ENCODE data around the gene RTL10.

The RTL10 gene

GRCh38 chr22:19875531-19876313, 21.0 kb upstream of the RTL10 start:
- TF ChIP-seq EZH2phosphoT487 (IDR thresholded peaks at IDR 0.05; ENCODE audit: low read length) (no peak), EZH2 (optimal IDR thresholded peaks at IDR 0.05; ENCODE audit: low read depth, low read length) (no peak)
- TF ChIP-seq, protein P1, sequence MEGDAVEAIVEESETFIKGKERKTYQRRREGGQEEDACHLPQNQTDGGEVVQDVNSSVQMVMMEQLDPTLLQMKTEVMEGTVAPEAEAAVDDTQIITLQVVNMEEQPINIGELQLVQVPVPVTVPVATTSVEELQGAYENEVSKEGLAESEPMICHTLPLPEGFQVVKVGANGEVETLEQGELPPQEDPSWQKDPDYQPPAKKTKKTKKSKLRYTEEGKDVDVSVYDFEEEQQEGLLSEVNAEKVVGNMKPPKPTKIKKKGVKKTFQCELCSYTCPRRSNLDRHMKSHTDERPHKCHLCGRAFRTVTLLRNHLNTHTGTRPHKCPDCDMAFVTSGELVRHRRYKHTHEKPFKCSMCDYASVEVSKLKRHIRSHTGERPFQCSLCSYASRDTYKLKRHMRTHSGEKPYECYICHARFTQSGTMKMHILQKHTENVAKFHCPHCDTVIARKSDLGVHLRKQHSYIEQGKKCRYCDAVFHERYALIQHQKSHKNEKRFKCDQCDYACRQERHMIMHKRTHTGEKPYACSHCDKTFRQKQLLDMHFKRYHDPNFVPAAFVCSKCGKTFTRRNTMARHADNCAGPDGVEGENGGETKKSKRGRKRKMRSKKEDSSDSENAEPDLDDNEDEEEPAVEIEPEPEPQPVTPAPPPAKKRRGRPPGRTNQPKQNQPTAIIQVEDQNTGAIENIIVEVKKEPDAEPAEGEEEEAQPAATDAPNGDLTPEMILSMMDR (IDR thresholded peaks at IDR 0.05; ENCODE audit: low read length) = no peak
- Histone ChIP-seq H3K9me3 (replicated peaks; ENCODE audit: insufficient read depth, low read length) (no peaks in the 10 kb centered on the region), H3K9me2 (replicated peaks; ENCODE audit: insufficient read depth, low read length) (no peaks in the 10 kb centered on the region), H3K9ac (ENCODE audit: low read length) (no peak overlapping the region), H3K4me1 (ENCODE audit: low read length) (no peaks in the 10 kb centered on the region), H3K36me3 (replicated peaks; ENCODE audit: insufficient read depth, low read length) (no peaks in the 10 kb centered on the region), H3K27ac (ENCODE audit: low read length) (no peak overlapping the region), H2AFZ (ENCODE audit: low read length) (no peak overlapping the region), H3F3A (ENCODE audit: insufficient read depth, low read length) (no peaks in the 10 kb centered on the region), H3K4me3 (ENCODE audit: low read length) (no peak overlapping the region), H4K20me1 (ENCODE audit: insufficient read depth, low read length) (no peaks in the 10 kb centered on the region), H3K27me3 (replicated peaks; ENCODE audit: insufficient read depth, low read length) (no peaks in the 10 kb centered on the region), H3K4me2 (ENCODE audit: low read depth, low read length) (no peak overlapping the region), H3K79me2 (ENCODE audit: low read length) (no peaks in the 10 kb centered on the region)
- no peak for DNase-seq

GRCh38 chr22:19875061-19875530, 20.4 kb upstream of the RTL10 start:
- Histone ChIP-seq H3K36me3 (replicated peaks; ENCODE audit: insufficient read depth, low read length) (no peaks in the 10 kb centered on the region), H3K4me2 (ENCODE audit: low read depth, low read length) (no peak overlapping the region), H3F3A (ENCODE audit: insufficient read depth, low read length) (no peaks in the 10 kb centered on the region), H3K9ac (ENCODE audit: low read length) (no peak overlapping the region), H3K9me2 (replicated peaks; ENCODE audit: insufficient read depth, low read length) (no peaks in the 10 kb centered on the region), H3K27ac (ENCODE audit: low read length) (no peak overlapping the region), H3K79me2 (ENCODE audit: low read length) (no peaks in the 10 kb centered on the region), H3K9me3 (replicated peaks; ENCODE audit: insufficient read depth, low read length) (no peaks in the 10 kb centered on the region), H2AFZ (ENCODE audit: low read length) (no peak overlapping the region), H3K4me1 (ENCODE audit: low read length) (no peaks in the 10 kb centered on the region), H3K4me3 (ENCODE audit: low read length) (no peak overlapping the region), H4K20me1 (ENCODE audit: insufficient read depth, low read length) (no peaks in the 10 kb centered on the region), H3K27me3 (replicated peaks; ENCODE audit: insufficient read depth, low read length) (no peaks in the 10 kb centered on the region)
- TF ChIP-seq EZH2phosphoT487 (IDR thresholded peaks at IDR 0.05; ENCODE audit: low read length) = no peak
- TF ChIP-seq, protein P1 (IDR thresholded peaks at IDR 0.05; ENCODE audit: low read length) = no peak
- TF ChIP-seq EZH2 (optimal IDR thresholded peaks at IDR 0.05; ENCODE audit: low read depth, low read length) = no peak
- DNase-seq = no peak

- no peak for DNase-seq
- Histone ChIP-seq H3K4me2 (ENCODE audit: low read depth, low read length) (no peak overlapping the region), H4K20me1 (ENCODE audit: insufficient read depth, low read length) (no peaks in the 10 kb centered on the region), H3K9ac (ENCODE audit: low read length) (no peak overlapping the region), H3K9me3 (replicated peaks; ENCODE audit: insufficient read depth, low read length) (no peaks in the 10 kb centered on the region), H3F3A (ENCODE audit: insufficient read depth, low read length) (no peaks in the 10 kb centered on the region), H3K36me3 (replicated peaks; ENCODE audit: insufficient read depth, low read length) (no peaks in the 10 kb centered on the region), H3K4me3 (ENCODE audit: low read length) (no peak overlapping the region), H2AFZ (ENCODE audit: low read length) (no peak overlapping the region), H3K9me2 (replicated peaks; ENCODE audit: insufficient read depth, low read length) (no peaks in the 10 kb centered on the region), H3K79me2 (ENCODE audit: low read length) (no peaks in the 10 kb centered on the region), H3K4me1 (ENCODE audit: low read length) (no peaks in the 10 kb centered on the region), H3K27ac (ENCODE audit: low read length) (no peak overlapping the region), H3K27me3 (replicated peaks; ENCODE audit: insufficient read depth, low read length) (no peaks in the 10 kb centered on the region)
- TF ChIP-seq, protein P1 (IDR thresholded peaks at IDR 0.05; ENCODE audit: low read length) = no peak
- TF ChIP-seq EZH2phosphoT487 (IDR thresholded peaks at IDR 0.05; ENCODE audit: low read length) (no peak), EZH2 (optimal IDR thresholded peaks at IDR 0.05; ENCODE audit: low read depth, low read length) (no peak)
Observed at GRCh38 chr22:19874307-19875060, 19.8 kb upstream of the RTL10 start.

Measured in MM.1S (cell line).